G401 (cell line): ENCODE results near the gene HAGHL. TPM values are rescaled to one million over a fixed set of nuclear protein-coding genes. Genes with fewer than 3 reads are reported as not detected.
A peak's percentile ranks its signal among the peaks of the same experiment; 100 is the strongest.
"Not testable (repeated sequence)": the region's sequence is repeated elsewhere in the genome, so short reads cannot be mapped to it uniquely, and the experiment has no call there.

Experiments
- DNase-seq: peaks from one replicate; pipeline ENCODE4 v3.0.0-alpha.2; 2015; ENCODE audit warnings: low spot score
- in situ Hi-C: cut with HindIII; loops from 2 replicates; pipeline ENCODE4 v1.10.0; 2016; ENCODE audit warnings: low sequenced_read_pairs, mixed read lengths
- total RNA-seq: library from RNA; depleted of rRNA; stranded (reverse); fragments of >200 nt; shearing (Covaris generic); gene quantifications from 2 replicates; pipeline ENCODE4 v1.2.3, GENCODE V29; 2014

Gene HAGHL
- total RNA-seq, 1 experiment from 2014 or later = 42.3 TPM

DNA sequence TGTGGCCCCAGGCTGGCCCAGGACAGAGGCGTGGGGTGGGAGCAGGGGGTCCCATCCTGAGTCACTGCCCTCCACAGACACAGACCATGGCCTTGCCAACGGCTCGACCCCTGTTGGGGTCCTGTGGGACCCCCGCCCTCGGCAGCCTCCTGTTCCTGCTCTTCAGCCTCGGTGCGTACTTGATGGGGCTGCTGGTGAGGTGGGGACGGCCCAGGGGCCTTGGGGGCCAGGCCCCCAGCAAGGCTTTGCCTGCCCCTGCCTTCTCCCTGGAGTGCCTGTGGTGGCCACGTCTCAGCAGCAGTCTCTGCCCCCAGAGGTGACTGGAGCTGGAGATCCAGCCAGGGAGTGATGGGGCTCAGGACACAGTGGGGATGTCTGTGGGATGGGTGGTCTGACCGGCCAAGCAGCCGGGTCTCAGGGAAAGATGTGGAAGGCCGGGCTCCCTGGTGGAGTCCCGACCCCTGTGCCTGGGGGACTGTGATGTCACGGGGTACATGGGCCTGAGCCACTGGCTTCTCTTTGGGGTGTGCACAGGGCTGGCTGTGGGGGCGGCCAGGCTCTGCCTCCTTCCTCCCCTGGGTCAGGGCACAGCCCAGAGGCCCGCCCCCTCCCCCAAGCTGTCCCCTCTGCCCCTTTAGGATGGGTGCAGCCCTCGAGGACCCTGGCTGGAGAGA is 35.8 kb downstream of the HAGHL start:
- DNase-seq = no peak
- in situ Hi-C loops = no loop called here

DNA sequence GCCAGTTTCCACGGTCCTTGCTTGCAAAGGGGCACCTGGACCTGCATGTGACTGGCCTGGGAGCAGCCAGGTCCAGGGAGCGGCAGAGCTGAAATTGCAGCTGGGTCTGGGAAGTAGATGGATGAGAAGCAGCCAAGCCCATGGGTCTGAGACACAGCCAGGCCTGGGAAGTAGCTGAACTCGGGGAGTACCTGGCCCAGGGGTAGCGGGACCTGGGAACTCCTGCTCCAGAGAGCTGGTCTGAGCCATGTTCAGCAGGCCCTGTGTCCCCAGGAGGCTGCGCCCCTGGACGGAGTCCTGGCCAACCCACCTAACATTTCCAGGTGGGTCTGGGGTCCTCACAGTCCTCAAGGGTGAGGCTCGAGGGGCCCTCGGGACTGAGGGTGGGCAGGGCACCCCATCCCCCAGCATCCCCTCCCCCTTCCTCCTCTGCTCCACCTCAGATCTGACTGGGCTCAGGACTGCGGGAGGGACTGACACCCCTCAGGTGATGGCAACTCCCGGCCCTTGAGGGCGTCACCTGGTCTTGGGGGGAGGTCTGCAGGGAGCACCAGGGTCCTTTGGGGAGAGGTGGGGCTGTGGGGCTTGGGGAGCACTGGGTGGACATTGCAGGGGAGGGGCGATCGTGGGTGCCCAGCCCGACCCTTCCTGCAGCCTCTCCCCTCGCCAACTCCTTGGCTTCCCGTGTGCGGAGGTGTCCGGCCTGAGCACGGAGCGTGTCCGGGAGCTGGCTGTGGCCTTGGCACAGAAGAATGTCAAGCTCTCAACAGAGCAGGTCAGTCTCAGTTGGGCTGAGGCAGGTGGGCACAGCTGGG is 36.7 kb downstream of the HAGHL start:
- in situ Hi-C loops = no loop called here
- DNase-seq = no peak

- in situ Hi-C loops = no loop called here
- no peak for DNase-seq
These were observed 37.4 kb downstream of the HAGHL start for GRCh38 chr16:764184-764750.

DNA sequence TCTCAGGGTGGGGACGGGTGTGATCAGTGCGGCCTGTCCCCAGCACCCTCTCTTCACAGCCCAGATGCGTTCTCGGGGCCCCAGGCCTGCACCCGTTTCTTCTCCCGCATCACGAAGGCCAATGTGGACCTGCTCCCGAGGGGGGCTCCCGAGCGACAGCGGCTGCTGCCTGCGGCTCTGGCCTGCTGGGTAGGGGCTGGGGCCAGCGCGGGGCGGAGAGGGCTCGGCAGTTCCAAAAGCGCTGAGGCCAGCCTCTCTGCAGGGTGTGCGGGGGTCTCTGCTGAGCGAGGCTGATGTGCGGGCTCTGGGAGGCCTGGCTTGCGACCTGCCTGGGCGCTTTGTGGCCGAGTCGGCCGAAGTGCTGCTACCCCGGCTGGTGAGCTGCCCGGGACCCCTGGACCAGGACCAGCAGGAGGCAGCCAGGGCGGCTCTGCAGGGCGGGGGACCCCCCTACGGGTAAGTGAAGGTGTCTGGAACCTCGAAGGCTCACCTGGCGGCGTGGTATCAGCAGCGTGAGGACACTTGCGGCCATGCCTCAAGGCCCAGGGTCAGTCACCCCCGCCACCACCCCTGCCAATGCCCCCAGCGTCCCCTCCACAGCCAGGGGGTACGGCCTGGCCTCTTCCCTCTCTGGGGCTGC is 38.1 kb downstream of the HAGHL start:
- DNase-seq = no peak
- in situ Hi-C loops = no loop called here

DNA sequence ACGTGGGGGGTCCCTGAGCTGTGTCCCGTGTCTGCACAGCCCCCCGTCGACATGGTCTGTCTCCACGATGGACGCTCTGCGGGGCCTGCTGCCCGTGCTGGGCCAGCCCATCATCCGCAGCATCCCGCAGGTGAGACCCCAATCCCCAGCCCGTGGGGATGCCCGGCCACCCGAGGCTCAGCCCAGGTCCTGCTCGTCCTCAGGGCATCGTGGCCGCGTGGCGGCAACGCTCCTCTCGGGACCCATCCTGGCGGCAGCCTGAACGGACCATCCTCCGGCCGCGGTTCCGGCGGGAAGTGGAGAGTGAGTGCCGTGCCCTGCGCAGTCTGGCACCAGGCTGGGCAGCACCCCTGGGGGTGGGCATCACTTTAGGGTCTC is 38.6 kb downstream of the HAGHL start:
- in situ Hi-C loops = no loop called here

DNA sequence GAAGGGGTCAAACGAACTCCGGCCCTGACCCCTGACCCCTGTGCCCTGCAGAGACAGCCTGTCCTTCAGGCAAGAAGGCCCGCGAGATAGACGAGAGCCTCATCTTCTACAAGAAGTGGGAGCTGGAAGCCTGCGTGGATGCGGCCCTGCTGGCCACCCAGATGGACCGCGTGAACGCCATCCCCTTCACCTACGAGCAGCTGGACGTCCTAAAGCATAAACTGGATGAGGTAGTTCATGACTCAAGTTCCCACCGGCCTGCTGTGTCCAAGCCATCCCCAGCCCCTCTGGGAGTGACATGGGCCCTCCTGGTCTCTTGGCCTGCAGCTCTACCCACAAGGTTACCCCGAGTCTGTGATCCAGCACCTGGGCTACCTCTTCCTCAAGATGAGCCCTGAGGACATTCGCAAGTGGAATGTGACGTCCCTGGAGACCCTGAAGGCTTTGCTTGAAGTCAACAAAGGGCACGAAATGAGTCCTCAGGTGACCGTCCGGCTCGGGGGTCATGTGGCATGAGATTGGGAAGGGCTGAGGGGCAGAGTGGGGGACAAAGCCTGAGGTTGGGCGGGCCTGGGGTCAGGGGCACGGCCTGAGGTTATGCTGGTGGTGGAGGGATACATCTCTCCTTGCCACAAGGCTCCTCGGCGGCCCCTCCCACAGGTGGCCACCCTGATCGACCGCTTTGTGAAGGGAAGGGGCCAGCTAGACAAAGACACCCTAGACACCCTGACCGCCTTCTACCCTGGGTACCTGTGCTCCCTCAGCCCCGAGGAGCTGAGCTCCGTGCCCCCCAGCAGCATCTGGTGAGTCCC is 39.3 kb downstream of the HAGHL start:
- in situ Hi-C loops = no loop called here
- DNase-seq = no peak

More for the DNA sequence above, 38.6 kb downstream of the HAGHL start:
- no peak for DNase-seq

DNA sequence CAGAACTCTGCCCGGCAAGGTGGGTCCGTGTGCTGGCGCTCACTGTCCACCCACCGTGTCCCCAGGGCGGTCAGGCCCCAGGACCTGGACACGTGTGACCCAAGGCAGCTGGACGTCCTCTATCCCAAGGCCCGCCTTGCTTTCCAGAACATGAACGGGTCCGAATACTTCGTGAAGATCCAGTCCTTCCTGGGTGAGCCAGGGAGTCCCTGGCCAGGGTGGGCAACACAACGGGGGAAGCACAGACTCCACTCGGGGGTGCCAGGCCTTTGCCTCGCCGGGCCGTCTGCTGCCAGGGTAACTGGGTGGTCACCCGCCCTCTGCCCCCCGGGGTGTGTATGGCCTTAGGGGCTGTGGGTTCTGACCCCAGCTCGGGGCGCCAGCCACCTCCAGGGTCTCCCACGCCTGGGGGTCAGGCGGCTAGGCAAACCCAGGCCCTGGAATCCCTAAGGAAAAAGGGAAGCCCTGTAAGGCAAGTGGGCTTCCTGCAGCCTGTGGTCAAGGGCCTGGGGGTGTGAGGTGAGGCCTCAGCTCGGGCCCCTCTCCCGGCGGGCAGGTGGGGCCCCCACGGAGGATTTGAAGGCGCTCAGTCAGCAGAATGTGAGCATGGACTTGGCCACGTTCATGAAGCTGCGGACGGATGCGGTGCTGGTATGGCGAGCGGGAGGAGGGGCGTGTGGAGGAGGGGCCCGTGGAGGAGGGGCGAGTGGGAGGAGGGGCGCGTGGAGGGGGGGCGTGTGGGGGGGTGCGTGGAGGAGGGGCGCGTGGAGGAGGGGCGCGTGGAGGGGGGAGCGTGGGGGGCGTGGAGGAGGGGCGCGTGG is 40.1 kb downstream of the HAGHL start:
- no peak for DNase-seq
- in situ Hi-C loops = no loop called here

DNA sequence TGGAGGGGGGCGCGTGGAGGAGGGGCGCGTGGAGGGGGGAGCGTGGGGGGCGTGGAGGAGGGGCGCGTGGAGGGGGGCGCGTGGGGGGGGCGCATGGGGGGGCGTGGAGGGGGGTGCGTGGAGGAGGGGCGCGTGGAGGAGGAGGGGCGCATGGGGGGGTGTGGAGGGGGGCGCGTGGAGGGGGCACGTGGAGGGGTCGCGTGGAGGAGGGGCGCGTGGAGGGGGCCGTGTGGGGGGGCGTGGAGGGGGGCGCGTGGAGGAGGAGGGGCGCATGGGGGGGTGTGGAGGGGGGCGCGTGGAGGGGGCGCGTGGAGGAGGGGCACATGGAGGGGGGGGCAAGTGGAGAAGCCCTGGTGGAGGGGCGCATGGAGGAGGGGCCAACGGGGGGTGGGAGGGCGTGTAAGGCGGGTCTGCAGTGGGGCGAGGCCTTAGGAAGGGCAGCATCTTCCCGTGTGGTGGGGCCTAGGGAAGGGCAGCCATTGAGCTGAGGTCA is 40.9 kb downstream of the HAGHL start:
- no peak for DNase-seq

DNA sequence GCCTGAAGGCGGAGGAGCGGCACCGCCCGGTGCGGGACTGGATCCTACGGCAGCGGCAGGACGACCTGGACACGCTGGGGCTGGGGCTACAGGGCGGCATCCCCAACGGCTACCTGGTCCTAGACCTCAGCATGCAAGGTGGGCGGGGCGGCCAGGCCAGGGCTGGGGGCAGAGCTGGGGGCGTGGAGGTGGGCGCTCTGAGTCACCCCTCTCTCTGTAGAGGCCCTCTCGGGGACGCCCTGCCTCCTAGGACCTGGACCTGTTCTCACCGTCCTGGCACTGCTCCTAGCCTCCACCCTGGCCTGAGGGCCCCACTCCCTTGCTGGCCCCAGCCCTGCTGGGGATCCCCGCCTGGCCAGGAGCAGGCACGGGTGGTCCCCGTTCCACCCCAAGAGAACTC is 41.5 kb downstream of the HAGHL start:
- in situ Hi-C loops = no loop called here
- no peak for DNase-seq

More for the DNA sequence above, 40.9 kb downstream of the HAGHL start:
- in situ Hi-C loops = no loop called here

GRCh38 chr16:769184-769784 is 42.4 kb downstream of the HAGHL start:
- in situ Hi-C loops = no loop called here

GRCh38 chr16:769934-770333 is 43.0 kb downstream of the HAGHL start:
- no peak for DNase-seq
- in situ Hi-C loops = no loop called here

More at GRCh38 chr16:769184-769784, 42.4 kb downstream of the HAGHL start:
- peak; percentile 13 for DNase-seq

DNA sequence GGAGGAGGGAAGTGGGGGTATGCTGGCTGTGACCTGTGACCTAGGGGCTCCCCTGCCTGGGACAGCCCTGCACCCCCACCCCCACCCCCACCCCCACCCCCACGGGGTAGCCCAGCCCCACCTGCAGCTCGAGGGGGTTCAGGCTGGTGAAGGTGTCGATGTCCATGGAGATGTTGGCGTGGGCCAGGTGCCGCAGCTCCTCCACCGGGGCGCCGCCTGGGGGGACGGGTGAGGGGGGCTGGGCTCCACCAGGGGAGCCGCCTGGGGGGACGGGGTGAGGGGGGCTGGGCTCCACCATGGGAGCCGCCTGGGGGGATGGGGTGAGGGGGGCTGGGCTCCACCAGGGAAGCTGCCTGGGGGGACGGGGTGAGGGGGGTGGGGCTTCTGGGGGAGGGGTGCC is 43.5 kb downstream of the HAGHL start:
- no peak for DNase-seq
- in situ Hi-C loops = no loop called here

GRCh38 chr16:772959-773358 is 46.1 kb downstream of the HAGHL start:
- DNase-seq = no peak
- in situ Hi-C loops = no loop called here

- in situ Hi-C loops = no loop called here
- DNase-seq = no peak
These were observed 47.4 kb downstream of the HAGHL start for GRCh38 chr16:774086-775001.

- in situ Hi-C loops = no loop called here
These were observed 48.4 kb downstream of the HAGHL start for GRCh38 chr16:775236-775796.

GRCh38 chr16:776298-776697 is 49.4 kb downstream of the HAGHL start:
- DNase-seq, in situ Hi-C loops: not testable (repeated sequence)

More at GRCh38 chr16:775236-775796, 48.4 kb downstream of the HAGHL start:
- DNase-seq = no peak
